NT2/D1 (cell line): ENCODE data around the gene BMPR1B.

Experiments
- SUZ12 ChIP-seq: IDR thresholded peaks from 2 replicates; pipeline ENCODE4 v1.6.1; 2011; ENCODE audit not compliant: insufficient read length, insufficient read depth; ENCODE audit errors: extremely low read depth
- ZNF274 ChIP-seq: IDR thresholded peaks from 2 replicates; pipeline ENCODE4 v1.6.1; 2011; ENCODE audit warnings: mild to moderate bottlenecking, low read depth, low read length

GRCh38 chr4:95068818-95069478 is 311.2 kb downstream of the BMPR1B start:
- no peak for TF ChIP-seq ZNF274
- no peak for TF ChIP-seq SUZ12
